Skeletal muscle tissue (tissue), 4 donors: ENCODE results near the gene SPEM2. TPM values are rescaled to one million over a fixed set of nuclear protein-coding genes. Genes with fewer than 3 reads are reported as not detected.

ENCODE experiments used
- H3K27ac ChIP-seq: one replicate; pipeline ENCODE4 v1.7.0; 2013; ENCODE audit warnings: mild to moderate bottlenecking, low read depth, low read length, inconsistent platforms
- H3K27me3 ChIP-seq, 3 donors: one replicate each; pipeline ENCODE4 v1.7.0; 2013; ENCODE audit warnings: low read length in 3 of 3; ENCODE audit not compliant: control insufficient read depth in 3 of 3, insufficient read depth in 3 of 3
- H3K36me3 ChIP-seq, 3 donors: one replicate each; pipeline ENCODE4 v1.7.0; 2013; ENCODE audit warnings: low read length in 3 of 3; ENCODE audit not compliant: control insufficient read depth in 3 of 3, insufficient read depth in 3 of 3
- H3K4me1 ChIP-seq, 3 donors: one replicate each; pipeline ENCODE4 v1.7.0; 2013; ENCODE audit warnings: low read length in 3 of 3, mild to moderate bottlenecking in 3 of 3; ENCODE audit not compliant: control insufficient read depth in 3 of 3, insufficient read depth in 3 of 3
- H3K4me3 ChIP-seq, 3 donors: one replicate each; pipeline ENCODE4 v1.7.0; 2013; ENCODE audit warnings: low read length in 3 of 3
- H3K9ac ChIP-seq, 3 donors: one replicate each; pipeline ENCODE4 v1.7.0; 2013; ENCODE audit warnings: low read length in 3 of 3, mild to moderate bottlenecking in 3 of 3, moderate library complexity in 2 of 3, low read depth in 1 of 3
- H3K9me3 ChIP-seq, 3 donors: one replicate each; pipeline ENCODE4 v1.7.0; 2013; ENCODE audit warnings: low read length in 3 of 3; ENCODE audit not compliant: control insufficient read depth in 3 of 3
- total RNA-seq: library from RNA; depleted of rRNA; stranded (reverse); fragments of >200 nt; gene quantifications from one replicate; pipeline ENCODE4 v1.2.3, GENCODE V29; 2014
- donor health status: Osteomylitis.

Gene SPEM2
- total RNA-seq, 1 donor from 2014 or later: not detected

GRCh38 chr17:7403727-7403976 is 21.8 kb upstream of the SPEM2 start:
- H3K4me3 ChIP-seq: peak overlapping the region; percentile 86 to 90 (median 89)
- H3K27ac ChIP-seq: peak overlapping the region; percentile 84
- H3K36me3 ChIP-seq: peaks cover 0 to under 1% (median 0%) of the 10 kb centered on the region in 3 donors
- H3K27me3 ChIP-seq: no peaks in the 10 kb centered on the region
- H3K9me3 ChIP-seq: no peaks in the 10 kb centered on the region
- H3K9ac ChIP-seq: peak overlapping the region; percentile 76 to 95 (median 78)
- H3K4me1 ChIP-seq: peaks cover 13 to 21% (median 13%) of the 10 kb centered on the region in 3 donors

- Histone ChIP-seq H3K4me3 (peak within 1 kb of the TSS; percentile 86 to 90 (median 89)), H3K36me3 (peaks cover 0 to 4% (median 1%) of the 10 kb centered on the region in 3 donors), H3K4me1 (peaks cover 13 to 21% (median 13%) of the 10 kb centered on the region in 3 donors), H3K9me3 (no peaks in the 10 kb centered on the region), H3K9ac (peak within 1 kb of the TSS; percentile 76 to 95 (median 78)), H3K27me3 (no peaks in the 10 kb centered on the region), H3K27ac (peak within 1 kb of the TSS; percentile 84)
Observed at GRCh38 chr17:7403977-7404736, 21.3 kb upstream of the SPEM2 start, which contains the start of gene TMEM256. TSS of gene TMEM256 (minus strand) at chr17:7404097. CDS start at chr17:7404084, 13 bp downstream.

GRCh38 chr17:7404737-7405349 is 20.6 kb upstream of the SPEM2 start:
- no peaks in the 10 kb centered on the region for H3K27me3 ChIP-seq
- peak overlapping the region; percentile 72 to 80 (median 76) for H3K9ac ChIP-seq
- peaks cover 13 to 21% (median 13%) of the 10 kb centered on the region in 3 donors for H3K4me1 ChIP-seq
- peaks cover 4 to 6% (median 5%) of the 10 kb centered on the region in 3 donors for H3K36me3 ChIP-seq
- no peaks in the 10 kb centered on the region for H3K9me3 ChIP-seq
- H3K27ac ChIP-seq: peak overlapping the region; percentile 84
- peak overlapping the region; percentile 67 to 73 (median 71) for H3K4me3 ChIP-seq

GRCh38 chr17:7405350-7406234 is 19.8 kb upstream of the SPEM2 start:
- H3K9me3 ChIP-seq: no peaks in the 10 kb centered on the region
- H3K4me3 ChIP-seq: peak overlapping the region; percentile 67 to 73 (median 71)
- peak overlapping the region; percentile 72 to 80 (median 76) for H3K9ac ChIP-seq
- H3K27me3 ChIP-seq: no peaks in the 10 kb centered on the region
- peaks cover 13 to 21% (median 13%) of the 10 kb centered on the region in 3 donors for H3K4me1 ChIP-seq
- peak overlapping the region; percentile 84 for H3K27ac ChIP-seq
- H3K36me3 ChIP-seq: peaks cover 4 to 8% (median 6%) of the 10 kb centered on the region in 3 donors

- peak overlapping the region; percentile 84 for H3K27ac ChIP-seq
- H3K36me3 ChIP-seq: peaks cover 4 to 9% (median 6%) of the 10 kb centered on the region in 3 donors
- H3K4me3 ChIP-seq: no peak overlapping the region
- H3K27me3 ChIP-seq: no peaks in the 10 kb centered on the region
- H3K9ac ChIP-seq: no peak overlapping the region
- peaks cover 13 to 21% (median 13%) of the 10 kb centered on the region in 3 donors for H3K4me1 ChIP-seq
- H3K9me3 ChIP-seq: no peaks in the 10 kb centered on the region
Observed at GRCh38 chr17:7406235-7406825, 19.1 kb upstream of the SPEM2 start.

GRCh38 chr17:7407082-7407481 is 18.3 kb upstream of the SPEM2 start:
- Histone ChIP-seq H3K4me3 (no peak overlapping the region), H3K4me1 (peaks cover 13 to 21% (median 13%) of the 10 kb centered on the region in 3 donors), H3K27me3 (no peaks in the 10 kb centered on the region), H3K36me3 (peaks cover 4 to 9% (median 6%) of the 10 kb centered on the region in 3 donors), H3K9ac (no peak overlapping the region), H3K27ac (no peak overlapping the region), H3K9me3 (no peaks in the 10 kb centered on the region)

GRCh38 chr17:7407485-7408251 is 17.7 kb upstream of the SPEM2 start, which contains the start of gene NLGN2:
TSS of gene NLGN2 (plus strand) at chr17:7407845. CDS start at chr17:7408256, 411 bp downstream.
- no peaks in the 10 kb centered on the region for H3K9me3 ChIP-seq
- no peaks in the 10 kb centered on the region for H3K27me3 ChIP-seq
- H3K4me3 ChIP-seq: no peak within 1 kb of the TSS
- no peak within 1 kb of the TSS for H3K27ac ChIP-seq
- peaks cover 11 to 20% (median 12%) of the 10 kb centered on the region in 3 donors for H3K4me1 ChIP-seq
- no peak within 1 kb of the TSS for H3K9ac ChIP-seq
- peaks cover 4 to 9% (median 6%) of the 10 kb centered on the region in 3 donors for H3K36me3 ChIP-seq

GRCh38 chr17:7408252-7408727 is 17.1 kb upstream of the SPEM2 start:
- Histone ChIP-seq H3K9me3 (no peaks in the 10 kb centered on the region), H3K9ac (no peak overlapping the region), H3K27ac (no peak overlapping the region), H3K4me1 (peaks cover 5 to 14% (median 5%) of the 10 kb centered on the region in 3 donors), H3K36me3 (peaks cover 4 to 9% (median 6%) of the 10 kb centered on the region in 3 donors), H3K4me3 (no peak overlapping the region), H3K27me3 (no peaks in the 10 kb centered on the region)
